BE2C (cell line): Measurements from ENCODE around the gene AMH.
A peak's percentile ranks its signal among the peaks of the same experiment; 100 is the strongest.

Source experiments
- DNase-seq: peaks from one replicate; pipeline ENCODE4 v3.0.0-alpha.2; 2020
- H3K27me3 ChIP-seq: fragments of 250-450 bp; sonication (Bioruptor Pico); 2 replicates; pipeline ENCODE4 v1.5.1; 2020; ENCODE audit warnings: mild to moderate bottlenecking
- H3K36me3 ChIP-seq: fragments of 250-450 bp; sonication (Bioruptor Pico); 2 replicates; pipeline ENCODE4 v1.5.1; 2020; ENCODE audit warnings: mild to moderate bottlenecking
- H3K4me1 ChIP-seq: fragments of 250-450 bp; sonication (Bioruptor Pico); 2 replicates; pipeline ENCODE4 v1.5.1; 2020
- H3K4me3 ChIP-seq: 2 replicates; pipeline ENCODE4 v1.5.1; 2011; ENCODE audit warnings: low read depth, low read length
- H3K9me3 ChIP-seq: fragments of 250-450 bp; sonication (Bioruptor Pico); 2 replicates; pipeline ENCODE4 v1.5.1; 2020
- TF ChIP-seq, protein P1 (sequence below): IDR thresholded peaks from 2 replicates; pipeline ENCODE4 v1.5.1; 2012; ENCODE audit warnings: mild to moderate bottlenecking, low read depth, low read length

The AMH gene

DNA sequence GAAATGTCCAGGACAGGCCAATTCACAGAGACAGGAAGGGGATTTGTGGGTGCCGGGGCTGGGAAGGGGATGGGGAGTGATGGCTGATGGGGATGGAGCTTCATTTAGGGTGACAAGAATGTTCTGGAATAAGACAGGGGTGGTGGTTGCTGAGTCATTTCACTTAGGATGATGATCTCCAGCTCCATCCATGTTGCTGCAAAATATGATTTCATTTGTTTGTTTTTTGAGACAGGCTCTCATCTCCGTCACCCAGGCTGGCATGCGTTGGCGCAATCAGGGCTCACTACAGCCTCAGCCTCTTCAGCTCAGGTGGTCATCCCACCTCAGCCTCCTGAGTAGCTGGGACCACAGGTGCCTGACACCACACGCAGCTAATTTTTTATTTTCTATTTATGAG, 10.2 kb downstream of the AMH start:
- Histone ChIP-seq H3K27me3 (no peaks in the 10 kb centered on the region), H3K36me3 (no peaks in the 10 kb centered on the region), H3K4me1 (no peaks in the 10 kb centered on the region), H3K4me3 (no peak overlapping the region), H3K9me3 (no peaks in the 10 kb centered on the region)
- TF ChIP-seq, protein P1, sequence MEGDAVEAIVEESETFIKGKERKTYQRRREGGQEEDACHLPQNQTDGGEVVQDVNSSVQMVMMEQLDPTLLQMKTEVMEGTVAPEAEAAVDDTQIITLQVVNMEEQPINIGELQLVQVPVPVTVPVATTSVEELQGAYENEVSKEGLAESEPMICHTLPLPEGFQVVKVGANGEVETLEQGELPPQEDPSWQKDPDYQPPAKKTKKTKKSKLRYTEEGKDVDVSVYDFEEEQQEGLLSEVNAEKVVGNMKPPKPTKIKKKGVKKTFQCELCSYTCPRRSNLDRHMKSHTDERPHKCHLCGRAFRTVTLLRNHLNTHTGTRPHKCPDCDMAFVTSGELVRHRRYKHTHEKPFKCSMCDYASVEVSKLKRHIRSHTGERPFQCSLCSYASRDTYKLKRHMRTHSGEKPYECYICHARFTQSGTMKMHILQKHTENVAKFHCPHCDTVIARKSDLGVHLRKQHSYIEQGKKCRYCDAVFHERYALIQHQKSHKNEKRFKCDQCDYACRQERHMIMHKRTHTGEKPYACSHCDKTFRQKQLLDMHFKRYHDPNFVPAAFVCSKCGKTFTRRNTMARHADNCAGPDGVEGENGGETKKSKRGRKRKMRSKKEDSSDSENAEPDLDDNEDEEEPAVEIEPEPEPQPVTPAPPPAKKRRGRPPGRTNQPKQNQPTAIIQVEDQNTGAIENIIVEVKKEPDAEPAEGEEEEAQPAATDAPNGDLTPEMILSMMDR = no peak
- no peak for DNase-seq

- H3K27me3 ChIP-seq = no peaks in the 10 kb centered on the region
- DNase-seq = no peak
- no peaks in the 10 kb centered on the region for H3K36me3 ChIP-seq
- H3K4me3 ChIP-seq = no peak overlapping the region
- H3K4me1 ChIP-seq = no peaks in the 10 kb centered on the region
- TF ChIP-seq, protein P1 = no peak
- no peaks in the 10 kb centered on the region for H3K9me3 ChIP-seq
Observed at GRCh38 chr19:2260341-2260805, 11.2 kb downstream of the AMH start.

DNA sequence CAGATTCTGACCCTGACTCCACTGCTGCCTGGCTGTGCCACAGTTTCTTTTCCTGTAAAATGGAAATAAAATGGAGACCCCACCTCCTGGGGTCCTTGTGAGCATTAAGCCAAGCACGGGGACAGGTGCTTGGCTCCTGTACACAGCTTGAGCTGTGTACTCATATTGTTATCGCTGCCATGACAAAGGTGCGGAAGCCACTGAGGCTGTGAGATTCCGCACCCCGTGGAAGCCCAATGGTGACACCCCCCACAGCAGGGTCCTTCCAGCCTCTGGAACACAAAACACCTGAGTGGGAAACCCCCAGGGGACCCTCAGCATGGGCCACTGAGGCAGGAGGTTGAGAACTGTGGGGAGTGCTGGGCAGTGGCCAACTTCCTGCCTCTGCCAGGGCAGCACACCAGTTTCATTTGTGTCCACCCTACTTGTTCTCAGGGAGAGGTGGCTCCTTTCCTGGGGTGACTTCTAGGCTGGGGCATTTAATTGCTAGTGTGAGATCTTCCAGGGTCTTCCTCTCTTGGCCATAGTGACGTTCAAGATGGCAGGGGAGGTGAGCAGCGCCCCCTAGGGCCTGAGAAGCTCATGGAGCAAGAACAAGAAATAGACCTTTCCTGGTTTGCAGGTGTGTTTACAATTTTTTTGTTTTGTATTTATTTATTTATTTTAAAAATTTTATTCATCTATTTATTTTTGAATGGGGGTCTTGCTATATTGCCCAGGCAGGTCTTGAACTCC, 12.5 kb downstream of the AMH start:
- Histone ChIP-seq H3K9me3 (no peaks in the 10 kb centered on the region), H3K4me1 (peaks cover 4% of the 10 kb centered on the region), H3K27me3 (no peaks in the 10 kb centered on the region), H3K4me3 (no peak overlapping the region), H3K36me3 (no peaks in the 10 kb centered on the region)
- peak; percentile 53 for DNase-seq
- TF ChIP-seq, protein P1 = peak; percentile 75

GRCh38 chr19:2266183-2266993, 17.3 kb downstream of the AMH start:
- Histone ChIP-seq H3K27me3 (no peaks in the 10 kb centered on the region), H3K4me1 (peaks cover 11% of the 10 kb centered on the region), H3K9me3 (no peaks in the 10 kb centered on the region), H3K36me3 (peaks cover 13% of the 10 kb centered on the region), H3K4me3 (no peak overlapping the region)
- TF ChIP-seq, protein P1 = no peak
- DNase-seq = peak; percentile 80

DNA sequence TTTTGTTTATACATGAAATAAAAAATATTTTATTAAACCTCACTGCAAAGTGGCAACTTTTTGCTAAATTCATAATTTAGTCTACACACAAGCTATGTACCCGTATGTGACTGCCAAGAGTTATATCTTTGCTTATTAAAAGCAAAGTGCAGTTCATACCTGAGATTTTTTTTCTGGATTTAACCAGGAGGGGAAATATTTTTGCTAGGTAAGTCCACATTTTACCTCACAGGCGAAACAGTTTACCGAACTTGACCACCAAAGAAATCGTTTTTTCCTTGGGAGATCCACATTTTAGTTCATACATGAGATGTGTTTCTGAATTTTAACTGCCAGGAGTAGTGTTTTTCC, 19.3 kb downstream of the AMH start:
- DNase-seq = no peak
- TF ChIP-seq, protein P1 = no peak
- Histone ChIP-seq H3K4me3 (peak overlapping the region; percentile 82), H3K27me3 (no peaks in the 10 kb centered on the region), H3K4me1 (peaks cover 18% of the 10 kb centered on the region), H3K36me3 (peaks cover 31% of the 10 kb centered on the region), H3K9me3 (no peaks in the 10 kb centered on the region)

GRCh38 chr19:2268861-2269243, 19.7 kb downstream of the AMH start:
- TF ChIP-seq, protein P1 = no peak
- Histone ChIP-seq H3K4me3 (peak overlapping the region; percentile 82), H3K4me1 (peaks cover 18% of the 10 kb centered on the region), H3K9me3 (no peaks in the 10 kb centered on the region), H3K36me3 (peaks cover 31% of the 10 kb centered on the region), H3K27me3 (no peaks in the 10 kb centered on the region)
- no peak for DNase-seq
